GM18870 (cell line): Measurements from ENCODE around the gene GNAL.

Experiments
- ATAC-seq: cut with Tn5 transposase; IDR thresholded peaks from one replicate; pipeline ENCODE4 v1.9.1; 2021; ENCODE audit warnings: moderate library complexity; ENCODE audit not compliant: unreplicated experiment

GNAL gene

GRCh38 chr18:11759456-11759855, 70.4 kb downstream of the GNAL start:
- no peak for ATAC-seq

GRCh38 chr18:11760498-11761167, 71.6 kb downstream of the GNAL start:
- no peak for ATAC-seq

DNA sequence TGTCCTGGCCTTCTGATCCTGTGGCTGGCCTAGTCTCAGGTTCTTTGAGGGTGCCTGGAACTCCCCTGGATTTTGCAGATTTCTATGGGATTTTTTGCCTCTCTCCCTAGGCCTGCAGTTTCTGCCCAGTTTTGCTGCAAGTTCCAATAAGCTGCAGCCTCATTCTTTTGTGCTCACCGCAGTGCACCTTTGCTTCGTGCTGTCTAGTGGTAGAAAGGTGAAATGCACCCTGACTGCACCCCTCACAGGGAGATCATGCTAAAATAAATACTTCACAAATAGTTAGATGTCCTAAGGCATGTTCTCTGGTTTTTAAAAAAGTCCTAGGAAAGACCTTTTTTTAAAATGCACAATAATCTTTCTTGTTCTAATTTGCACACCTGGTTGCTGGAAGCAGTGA, 72.5 kb downstream of the GNAL start:
- ATAC-seq, result no peak

DNA sequence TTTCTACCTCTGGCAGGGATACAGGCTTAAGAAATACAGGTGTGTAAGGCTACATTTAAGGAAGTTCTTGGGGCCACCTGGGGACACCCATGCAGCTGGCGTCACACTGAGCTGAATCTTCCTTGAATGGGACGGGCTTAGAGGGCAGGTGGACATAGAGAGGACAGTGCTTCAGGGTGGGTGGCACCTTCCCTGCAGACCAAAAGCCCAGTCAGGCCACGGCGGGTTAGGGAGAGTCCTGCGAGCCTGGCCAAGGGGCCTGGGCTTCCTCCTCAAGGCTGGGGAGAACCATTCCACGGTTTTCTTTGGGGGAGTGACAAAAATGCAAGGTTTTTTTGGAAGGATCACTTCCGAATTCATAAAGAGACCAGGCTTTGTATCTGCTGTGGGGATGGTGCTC, 73.4 kb downstream of the GNAL start:
- no peak for ATAC-seq

DNA sequence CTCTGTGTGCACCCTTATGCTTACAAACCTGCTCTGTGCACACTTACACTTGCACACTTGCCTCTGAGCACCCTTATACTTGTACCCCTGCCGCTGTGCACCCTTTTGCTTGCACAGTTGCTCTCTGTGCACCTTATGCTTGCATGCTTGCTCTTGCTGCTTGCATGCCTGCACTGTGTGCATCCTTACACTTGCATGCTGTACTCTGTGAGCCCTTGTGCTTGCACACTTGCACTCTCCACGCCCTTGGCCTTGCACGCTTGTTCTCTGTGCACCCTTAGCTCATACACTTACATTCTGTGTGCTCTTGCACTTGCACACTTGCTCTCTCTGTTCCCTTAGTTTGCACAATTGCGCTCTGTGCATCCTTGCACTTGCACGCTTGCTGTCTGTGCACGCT, 78.3 kb downstream of the GNAL start:
- no peak for ATAC-seq

GRCh38 chr18:11767935-11768334, 78.9 kb downstream of the GNAL start:
- no peak for ATAC-seq

DNA sequence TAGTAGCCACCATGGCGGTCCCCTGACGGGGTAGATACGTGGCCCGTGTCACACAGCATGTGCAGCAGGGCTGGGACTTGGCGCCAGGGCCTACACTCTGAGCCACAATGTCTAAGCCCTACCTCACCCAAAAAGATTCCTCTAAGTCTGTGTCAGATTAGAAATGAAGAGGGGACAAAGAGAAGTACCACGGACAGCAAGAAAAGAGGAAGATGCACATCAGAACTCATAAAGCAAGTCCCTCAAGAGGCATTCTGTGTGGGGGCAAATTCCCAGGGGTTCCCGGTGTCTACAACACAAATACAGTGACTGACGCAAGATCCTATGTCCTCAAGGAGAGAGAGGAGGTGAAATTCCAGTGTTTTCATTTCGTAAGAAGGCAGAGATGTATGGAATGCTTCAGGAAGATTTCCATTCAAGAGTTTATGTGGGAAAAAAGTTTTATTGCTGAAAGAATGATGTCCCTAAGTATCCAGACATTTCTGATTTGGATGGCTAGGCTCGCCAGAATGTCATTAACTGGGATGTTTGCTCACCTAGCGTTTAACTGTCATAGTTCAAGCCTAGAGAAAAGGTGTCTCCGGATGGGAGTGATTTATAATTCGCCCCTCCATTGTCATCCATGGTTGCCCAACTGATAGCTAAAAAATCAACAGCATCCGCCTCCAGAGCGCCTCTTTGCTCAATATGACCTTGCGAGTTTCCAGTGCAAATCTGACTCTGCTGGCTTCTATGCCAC, 86.5 kb downstream of the GNAL start:
- ATAC-seq, result no peak

DNA sequence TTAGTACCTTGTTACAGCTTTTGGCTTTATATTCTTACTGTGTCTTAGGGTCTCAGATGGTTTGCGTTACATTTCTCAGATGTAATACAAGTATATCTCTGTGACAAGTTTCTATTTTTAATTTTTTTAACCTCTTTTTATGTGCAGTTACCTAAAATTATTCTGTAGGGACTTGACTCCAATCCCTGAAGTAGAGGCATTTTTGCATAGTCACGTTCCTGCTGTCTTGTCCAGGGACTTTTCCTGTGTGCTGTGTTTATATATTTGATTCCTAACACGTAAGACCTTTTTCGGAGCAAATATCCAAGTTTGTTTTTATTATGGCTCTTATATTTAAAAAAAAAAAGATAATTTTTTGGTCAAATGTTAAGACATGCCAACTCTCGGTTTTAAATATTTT, 91.0 kb downstream of the GNAL start:
- ATAC-seq, result no peak

GRCh38 chr18:11783716-11784331, 94.8 kb downstream of the GNAL start:
- ATAC-seq, result no peak

GRCh38 chr18:11784674-11785304, 95.7 kb downstream of the GNAL start:
- no peak for ATAC-seq

DNA sequence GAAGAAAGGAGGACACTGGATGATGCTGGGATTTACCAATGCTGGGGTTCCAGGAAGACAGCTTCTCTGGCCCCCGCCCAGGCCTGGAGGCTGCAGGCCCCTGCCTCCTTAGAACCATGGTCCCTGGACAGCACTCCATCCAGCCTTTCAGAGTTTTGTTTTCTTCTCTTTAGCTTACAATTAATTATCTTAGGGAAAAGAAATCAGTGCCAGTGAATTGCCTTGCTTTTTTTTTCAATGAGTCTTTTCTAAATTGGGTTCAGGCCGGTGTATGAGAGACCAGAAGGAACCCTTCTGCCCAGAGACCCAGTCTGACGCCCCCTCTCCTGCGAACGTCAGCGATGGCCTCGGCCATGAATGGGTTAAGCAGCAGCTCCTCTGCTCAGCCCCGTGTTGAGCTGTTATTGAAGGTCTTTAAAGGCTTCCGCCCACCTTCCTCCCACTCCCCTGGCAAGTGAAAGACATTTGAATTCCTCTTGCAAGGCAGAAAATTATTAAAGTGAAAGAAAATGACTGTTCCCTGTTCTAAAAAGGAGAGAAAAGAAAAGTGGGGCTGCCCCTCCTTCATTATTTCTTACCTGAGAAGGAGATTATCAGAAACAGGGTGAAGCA, 96.5 kb downstream of the GNAL start:
- ATAC-seq, result no peak

- no peak for ATAC-seq
Observed at GRCh38 chr18:11789716-11790510, 100.8 kb downstream of the GNAL start.

DNA sequence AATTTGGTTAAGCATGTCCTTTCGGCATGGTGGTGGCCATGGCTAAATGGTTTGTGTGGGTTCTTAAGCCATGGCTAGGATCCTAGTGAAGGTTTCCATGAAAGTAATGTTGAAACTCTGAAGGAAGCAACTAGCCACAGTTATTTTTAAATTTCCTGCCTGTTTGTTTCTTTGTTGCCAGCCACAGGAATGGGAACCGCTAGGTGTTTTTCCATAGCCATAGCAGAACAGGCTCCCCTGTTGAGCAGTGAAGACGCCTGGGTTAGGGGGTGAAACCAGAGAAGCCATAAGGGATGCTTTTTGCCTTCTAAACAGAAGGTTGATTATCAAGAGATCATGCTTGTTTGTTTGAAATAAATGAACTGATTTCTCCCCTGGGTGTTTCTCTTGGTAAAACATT, 102.1 kb downstream of the GNAL start:
- ATAC-seq, result no peak

GRCh38 chr18:11792632-11793031, 103.6 kb downstream of the GNAL start:
- ATAC-seq, result no peak

DNA sequence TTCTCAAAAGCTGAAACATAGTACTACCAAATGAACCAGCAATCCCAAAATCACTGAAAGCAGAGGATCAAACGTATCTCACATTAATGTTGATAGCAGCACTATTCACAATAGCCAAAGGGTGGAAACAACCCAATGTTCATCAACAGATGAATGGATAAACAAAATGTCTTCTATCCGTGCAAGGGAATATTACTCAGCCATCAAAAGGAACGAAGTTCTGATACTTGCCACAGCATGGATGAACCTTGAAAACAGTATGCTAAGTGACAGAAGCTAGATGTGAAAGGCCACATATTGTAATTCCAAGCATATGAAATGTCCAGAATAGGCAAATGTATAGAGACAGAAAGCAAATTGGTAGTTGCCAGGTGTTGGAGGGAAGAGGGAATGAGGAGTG, 105.1 kb downstream of the GNAL start:
- ATAC-seq, result no peak

GRCh38 chr18:11795916-11796315, 106.9 kb downstream of the GNAL start:
- ATAC-seq, result no peak

- ATAC-seq, result no peak
Observed at GRCh38 chr18:11798271-11798670, 109.2 kb downstream of the GNAL start.

DNA sequence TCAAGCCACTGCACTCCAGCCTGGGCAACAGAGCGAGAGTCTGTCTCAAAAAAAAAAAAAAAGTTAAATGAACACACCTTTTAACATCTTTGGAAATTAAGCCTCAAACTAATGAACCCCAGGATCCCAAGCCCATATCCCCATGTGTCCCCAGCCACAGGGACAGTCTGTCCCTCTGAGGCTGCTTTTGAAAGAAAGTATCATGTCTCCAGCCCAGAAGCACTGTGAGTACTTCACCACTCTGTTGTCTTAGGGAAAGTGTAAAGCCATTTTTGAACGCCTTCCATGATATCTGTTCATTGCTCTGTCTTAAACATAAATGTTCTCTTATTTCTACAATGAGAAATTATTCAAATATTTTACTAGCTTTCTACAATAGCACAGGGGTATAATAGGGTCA, 110.0 kb downstream of the GNAL start:
- no peak for ATAC-seq

GRCh38 chr18:11800566-11801334, 111.7 kb downstream of the GNAL start:
- ATAC-seq, result no peak

GRCh38 chr18:11801573-11801972, 112.5 kb downstream of the GNAL start:
- no peak for ATAC-seq
